ENCODE measurements around the gene ARIH2.

ARIH2 gene

DNA sequence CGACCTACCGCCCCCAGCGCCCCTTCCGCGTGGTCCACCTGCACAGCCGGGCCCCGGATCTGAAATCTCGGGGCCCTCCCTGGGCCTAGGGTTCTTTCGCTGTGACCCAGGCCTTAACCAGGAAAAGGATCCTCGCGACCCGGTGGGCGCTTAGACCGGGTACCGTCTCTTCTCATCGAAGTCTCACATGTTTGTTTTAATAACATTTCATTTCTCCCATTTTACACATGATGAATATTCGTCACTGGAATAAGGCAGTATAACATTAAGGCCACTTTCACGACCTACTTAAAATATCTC is 100.0 kb downstream of the ARIH2 start:
- DNase-seq (ENCODE audit: low spot score) (no peak), FAIRE-seq (no peak)

DNA sequence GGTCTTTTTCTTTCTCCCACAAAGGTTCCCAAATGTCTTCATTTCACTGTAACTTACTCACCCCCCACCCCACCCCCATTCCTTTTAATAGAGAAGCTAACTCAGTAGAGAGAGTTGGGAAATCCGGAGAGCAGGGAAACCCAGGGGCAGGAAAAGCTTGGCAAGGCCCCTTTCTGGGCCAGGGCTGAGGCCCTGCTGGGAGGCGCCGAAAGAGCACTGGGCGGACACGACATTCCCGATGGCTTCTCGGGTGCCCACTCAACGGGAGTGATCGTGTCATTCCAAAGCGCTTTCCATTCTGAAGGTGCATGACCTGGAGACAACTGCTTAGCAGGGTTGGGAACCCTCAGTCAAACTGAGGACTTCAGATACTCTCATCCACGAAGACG is 101.3 kb downstream of the ARIH2 start:
- FAIRE-seq, result no peak

DNA sequence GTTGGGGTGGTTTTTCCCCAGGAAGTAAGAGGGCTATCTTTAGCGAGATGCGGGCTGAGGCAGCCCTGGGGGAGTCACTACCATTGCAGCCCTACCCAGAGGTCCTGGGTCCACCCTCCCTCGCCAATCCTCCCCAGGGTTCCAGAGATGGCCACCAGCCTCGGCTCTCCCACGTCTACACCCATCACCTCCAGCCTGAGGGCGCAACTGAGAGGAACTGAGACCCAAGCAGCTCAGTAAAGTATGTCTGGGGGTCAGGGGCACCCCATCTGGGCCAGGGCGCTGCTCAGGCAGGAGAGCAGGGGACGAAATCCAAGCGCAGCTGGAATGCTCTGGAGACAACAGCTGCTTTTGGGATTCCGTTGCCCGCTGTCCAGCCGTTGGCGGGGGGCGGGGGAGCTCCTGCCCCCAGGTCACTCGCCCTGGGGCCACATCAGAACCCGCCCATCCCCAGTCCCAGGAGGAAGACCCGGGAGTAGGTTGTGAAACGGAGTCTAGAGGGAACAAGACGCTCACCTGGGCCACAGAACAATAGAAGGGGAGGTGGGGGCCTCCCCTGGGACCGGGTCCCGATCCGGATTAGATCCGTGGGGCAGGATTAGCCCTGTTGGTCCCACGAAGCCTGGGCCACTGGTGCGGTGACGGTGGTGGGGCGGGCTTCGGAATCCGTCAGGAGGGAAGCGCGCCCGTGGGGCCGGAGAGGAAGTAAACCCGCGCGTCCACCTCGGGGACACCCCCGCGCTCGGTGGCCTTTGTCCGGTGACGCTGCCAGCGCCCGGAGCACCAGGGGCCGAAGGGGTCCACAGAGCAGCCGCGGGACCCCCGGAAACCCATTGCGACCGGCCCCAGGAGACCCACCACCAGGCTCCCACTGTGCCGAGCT is 101.9 kb downstream of the ARIH2 start:
- DNase-seq (ENCODE audit: low spot score), result no peak
- no peak for FAIRE-seq

More for the DNA sequence above, 101.3 kb downstream of the ARIH2 start:
- no peak for DNase-seq (ENCODE audit: low spot score)

DNA sequence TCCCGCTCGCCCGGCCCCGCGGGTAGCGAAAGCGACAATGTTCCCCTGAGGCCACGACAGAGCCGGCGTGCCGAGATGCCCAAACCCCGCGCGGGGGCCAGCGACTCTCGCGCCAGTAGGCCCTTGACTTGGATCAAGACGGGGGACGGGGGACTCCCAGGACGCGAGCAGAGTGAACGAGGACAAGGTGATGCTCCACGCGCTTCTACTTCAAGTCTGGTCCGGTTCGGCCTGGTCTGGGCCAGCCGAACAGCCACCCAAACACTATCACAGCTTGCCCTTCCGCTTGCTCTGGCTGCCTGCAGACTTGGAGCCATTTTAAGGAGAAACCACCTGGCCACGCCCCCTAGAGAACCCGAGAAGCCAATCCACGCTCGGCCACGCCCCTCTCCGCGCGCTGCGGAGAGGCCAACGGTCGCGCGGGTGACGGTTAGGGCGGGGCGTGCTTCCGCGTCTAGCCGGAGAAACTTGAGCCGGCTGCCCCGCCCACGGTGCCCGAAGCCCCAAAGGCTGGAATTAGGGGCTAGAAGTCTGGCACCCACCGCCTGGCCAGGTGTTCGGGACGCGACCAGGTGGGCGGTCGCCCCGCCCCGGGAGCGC is 102.7 kb downstream of the ARIH2 start:
- peak; percentile 90 for DNase-seq (ENCODE audit: low spot score)
- peak; percentile 63 for FAIRE-seq

GRCh38 chr3:49021813-49022687 is 103.4 kb downstream of the ARIH2 start, which contains the start of gene NDUFAF3:
Gene NDUFAF3, plus strand, starts transcription at chr3:49022121. Its CDS starts 24 bp downstream, at chr3:49022145.
- no peak for FAIRE-seq
- DNase-seq (ENCODE audit: low spot score), result peak; percentile 84

DNA sequence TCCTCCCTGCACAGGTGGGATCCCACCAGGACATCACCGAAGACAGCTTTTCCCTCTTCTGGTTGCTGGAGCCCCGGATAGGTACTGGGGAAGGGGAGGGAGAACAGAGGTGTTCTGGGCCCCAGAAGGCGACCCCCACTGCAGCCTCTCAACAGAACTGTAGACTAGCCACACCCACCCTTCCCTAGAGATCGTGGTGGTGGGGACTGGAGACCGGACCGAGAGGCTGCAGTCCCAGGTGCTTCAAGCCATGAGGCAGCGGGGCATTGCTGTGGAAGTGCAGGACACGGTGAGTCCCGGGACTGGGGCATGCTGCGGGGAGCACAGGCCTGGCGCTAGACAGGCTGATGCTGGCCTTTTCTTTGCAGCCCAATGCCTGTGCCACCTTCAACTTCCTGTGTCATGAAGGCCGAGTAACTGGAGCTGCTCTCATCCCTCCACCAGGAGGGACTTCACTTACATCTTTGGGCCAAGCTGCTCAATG is 104.1 kb downstream of the ARIH2 start:
- peak; percentile 44 for DNase-seq (ENCODE audit: low spot score)
- FAIRE-seq, result no peak

DNA sequence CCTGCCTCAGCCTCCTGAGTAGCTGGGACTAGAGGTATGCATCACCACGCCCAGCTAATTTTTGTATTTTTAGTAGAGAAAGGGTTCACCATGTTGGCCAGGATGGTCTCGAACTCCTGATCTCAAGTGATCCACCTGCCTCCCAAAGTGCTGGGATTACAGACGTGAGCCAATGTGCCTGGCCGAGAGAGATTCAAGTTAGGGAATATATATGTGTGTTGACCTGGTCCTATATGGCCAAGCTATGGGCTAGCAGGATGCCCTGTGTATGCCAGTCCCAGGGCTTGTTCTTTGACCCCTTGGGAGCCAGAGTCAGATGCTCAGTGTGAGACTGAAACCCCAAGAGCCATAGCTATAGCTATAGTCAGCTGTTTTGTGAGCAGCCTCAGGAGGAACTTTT is 105.1 kb downstream of the ARIH2 start:
- FAIRE-seq (no peak), DNase-seq (ENCODE audit: low spot score) (no peak)

GRCh38 chr3:49024449-49024848 is 105.8 kb downstream of the ARIH2 start:
- no peak for DNase-seq (ENCODE audit: low spot score)
- FAIRE-seq, result no peak

DNA sequence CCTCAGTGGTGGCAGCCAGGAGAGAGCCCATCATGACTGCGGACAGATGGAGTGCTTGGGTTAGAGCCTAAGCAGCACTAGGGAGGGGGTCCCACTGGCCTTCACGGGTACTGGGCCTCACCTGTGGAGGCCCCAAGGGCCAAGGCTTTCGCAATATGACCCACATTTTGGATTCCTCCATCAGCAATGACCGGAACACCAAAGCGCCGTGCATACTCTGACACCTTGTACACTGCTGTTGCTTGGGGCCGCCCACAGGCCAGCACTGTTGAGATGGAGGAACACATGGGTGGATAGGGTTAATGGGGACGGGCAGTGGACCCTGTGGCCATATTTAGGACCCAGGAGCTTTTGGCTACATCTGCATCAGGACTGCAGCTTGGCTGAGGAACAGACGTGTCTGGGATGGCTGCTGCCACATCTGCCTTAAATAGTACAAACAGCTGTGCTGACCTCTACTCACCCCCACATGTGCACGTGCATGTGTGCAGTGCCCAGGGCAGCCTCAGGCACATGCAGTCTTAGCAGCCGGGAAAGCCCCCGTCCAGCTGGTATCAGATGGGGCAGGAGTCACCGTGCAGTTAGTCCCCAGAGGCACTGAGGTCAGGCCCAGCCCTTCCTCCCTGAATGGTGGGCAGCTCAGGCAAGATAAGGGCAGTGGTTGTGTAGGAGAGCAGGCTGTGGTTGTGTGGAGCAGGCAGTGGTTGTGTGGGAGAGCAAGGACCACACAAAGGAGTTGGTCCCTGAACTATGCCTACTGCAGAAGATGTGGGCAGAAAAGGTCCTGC is 106.6 kb downstream of the ARIH2 start:
- FAIRE-seq (no peak), DNase-seq (ENCODE audit: low spot score) (no peak)

DNA sequence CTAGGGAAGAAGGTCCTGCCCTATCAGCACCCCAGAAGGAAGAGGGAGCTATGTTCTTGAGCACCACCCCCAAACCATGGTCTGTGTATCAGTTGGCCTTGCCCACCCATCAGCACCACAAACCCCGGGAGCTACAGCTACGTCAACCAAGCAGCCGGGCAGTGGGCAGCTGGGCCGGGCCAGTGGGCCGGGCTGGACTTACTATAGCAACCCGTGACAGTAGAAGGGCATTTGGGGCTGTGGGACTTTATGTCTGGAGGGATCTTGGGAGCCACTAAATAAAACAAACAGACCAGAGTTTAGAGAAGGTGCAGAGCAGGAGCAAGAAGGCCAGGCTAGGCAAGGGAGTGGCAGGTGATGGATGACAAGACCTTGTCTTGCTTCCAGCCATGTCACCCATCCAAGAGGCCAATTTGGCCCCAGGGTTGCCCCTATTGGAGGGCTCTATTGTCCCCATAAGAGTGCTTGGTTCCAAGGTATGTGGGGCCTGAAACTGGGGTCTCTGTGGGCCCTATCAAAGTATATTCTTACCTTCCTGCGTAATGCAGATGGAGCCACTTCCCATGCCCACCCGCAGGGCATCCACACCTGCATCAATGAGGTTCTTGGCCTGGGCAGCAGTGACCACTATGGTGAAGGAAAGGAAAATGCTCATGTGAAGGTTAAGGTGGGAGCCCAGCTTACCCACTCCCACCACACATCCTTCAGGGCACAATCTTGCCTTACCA is 107.3 kb downstream of the ARIH2 start:
- FAIRE-seq (no peak), DNase-seq (ENCODE audit: low spot score) (no peak)

DNA sequence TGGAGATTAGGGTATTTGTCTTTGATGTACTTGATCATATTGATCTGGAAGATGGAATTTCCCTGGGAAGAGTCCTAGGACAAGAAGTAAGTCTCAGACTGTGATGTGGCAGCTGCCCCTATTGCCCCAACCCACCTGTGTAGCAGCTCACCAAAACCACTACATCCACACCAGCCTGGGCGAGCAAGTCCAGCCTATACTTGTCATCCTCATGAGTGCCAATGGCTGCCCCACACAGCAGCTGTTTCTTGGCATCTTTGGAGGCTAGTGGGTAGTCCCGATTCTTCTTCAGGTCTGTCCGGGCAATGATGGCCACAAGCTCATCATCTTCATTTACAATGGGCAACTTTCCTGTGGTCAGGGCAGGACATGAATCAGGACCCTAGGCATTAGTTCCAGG is 107.9 kb downstream of the ARIH2 start:
- no peak for DNase-seq (ENCODE audit: low spot score)
- FAIRE-seq, result no peak

DNA sequence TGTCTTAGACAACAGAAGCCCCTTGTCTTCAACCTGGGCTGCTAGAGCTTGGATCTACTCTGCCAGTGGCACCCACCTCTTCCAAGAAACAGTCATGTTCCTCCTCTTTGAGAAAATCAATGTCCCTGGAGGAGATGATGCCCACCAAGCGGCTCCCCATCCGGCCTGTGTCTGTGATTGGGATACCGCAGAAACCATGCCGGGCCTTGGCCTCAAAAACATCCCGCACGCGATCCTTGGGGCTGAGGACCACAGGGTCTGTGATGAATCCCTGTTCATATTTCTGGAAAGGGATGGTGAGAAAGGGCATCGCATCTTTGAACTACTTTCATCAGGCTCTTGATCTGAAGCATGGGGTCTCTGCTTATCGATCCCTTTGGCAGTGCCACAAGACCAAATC is 109.0 kb downstream of the ARIH2 start:
- FAIRE-seq (no peak), DNase-seq (ENCODE audit: low spot score) (no peak)

DNA sequence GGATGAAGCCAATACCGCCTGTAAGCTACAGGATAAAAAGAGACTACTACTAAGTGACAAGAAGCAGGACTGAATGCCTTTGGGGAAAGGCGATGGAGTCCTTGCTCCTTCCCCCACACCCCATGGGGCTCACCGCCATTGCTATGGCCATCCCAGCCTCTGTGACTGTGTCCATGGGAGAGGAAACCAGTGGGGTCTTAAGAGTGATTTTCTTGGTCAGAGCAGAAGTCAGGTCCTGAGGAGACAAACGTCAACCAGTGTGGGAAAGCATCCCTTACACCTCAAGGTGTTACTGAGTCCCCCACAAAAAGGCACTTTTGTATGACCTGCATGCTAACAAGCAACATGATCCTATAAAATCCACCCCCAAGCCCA is 109.6 kb downstream of the ARIH2 start:
- DNase-seq (ENCODE audit: low spot score), result no peak
- FAIRE-seq, result no peak

DNA sequence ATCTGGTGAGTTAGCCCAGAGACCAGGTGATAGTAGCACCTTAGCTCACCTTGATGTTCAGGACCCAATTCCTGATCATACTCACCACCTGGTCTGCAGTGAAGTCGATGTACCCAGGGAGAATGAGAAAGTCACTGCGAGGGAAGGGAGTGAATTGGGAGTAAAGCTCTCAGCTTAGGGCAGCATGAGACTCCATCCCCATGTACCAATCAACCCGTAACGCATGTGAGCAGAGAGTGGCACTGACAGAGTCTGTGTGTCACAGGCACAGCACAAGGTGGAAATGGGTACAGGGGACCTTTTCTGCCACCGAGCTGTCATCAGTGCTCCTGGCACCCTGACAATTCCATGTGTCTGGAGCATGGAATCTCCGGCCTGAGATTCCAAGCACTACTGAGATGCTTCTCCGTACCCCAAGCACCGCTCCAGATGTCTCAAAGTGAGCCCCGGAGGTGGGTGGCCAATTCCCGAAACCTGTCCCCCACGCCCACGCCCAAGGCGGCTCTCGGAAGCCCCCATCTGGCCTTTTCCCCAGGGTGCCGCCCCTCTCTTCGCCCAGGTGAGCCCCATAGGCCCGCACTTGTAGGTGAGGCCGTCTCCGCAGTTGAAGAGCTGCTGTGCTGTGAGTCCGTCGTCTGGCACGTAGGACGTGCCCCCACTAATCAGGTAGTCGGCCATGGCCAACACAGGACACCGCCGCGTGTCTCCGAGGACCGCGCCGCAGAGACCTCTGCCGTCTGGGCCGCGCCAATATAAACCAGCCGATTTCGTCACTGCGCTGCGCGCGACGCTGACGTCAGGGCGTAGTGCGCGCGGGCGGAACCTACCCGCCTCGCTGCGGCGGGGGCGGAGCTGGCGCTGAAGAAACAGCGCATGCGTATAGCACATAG is 110.3 kb downstream of the ARIH2 start, which contains the start of gene IMPDH2:
Gene IMPDH2, minus strand, starts transcription at position 726 of the 890 bp plus-strand sequence. Its CDS starts 48 bp downstream, at position 678.
- peak; percentile 86 for DNase-seq (ENCODE audit: low spot score)
- no peak for FAIRE-seq

DNA sequence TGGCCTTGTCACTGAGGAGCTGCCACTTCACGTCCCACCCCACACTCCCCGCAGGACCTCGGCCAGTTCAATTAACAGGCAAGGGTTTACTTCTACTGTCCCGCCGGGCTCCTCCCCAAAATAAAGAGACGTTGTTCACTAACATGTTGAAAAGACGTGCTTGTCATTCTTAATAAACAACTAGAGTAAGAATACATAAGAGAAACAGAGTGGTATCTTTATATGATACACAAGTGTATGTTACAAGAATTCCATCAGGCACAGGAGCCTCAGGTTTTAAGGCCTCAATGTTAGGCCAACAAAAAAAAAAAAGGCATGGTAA is 110.9 kb downstream of the ARIH2 start:
- FAIRE-seq (no peak), DNase-seq (ENCODE audit: low spot score) (no peak)

GRCh38 chr3:49030321-49030720 is 111.7 kb downstream of the ARIH2 start:
- FAIRE-seq (no peak), DNase-seq (ENCODE audit: low spot score) (no peak)

GRCh38 chr3:49032646-49033304 is 114.1 kb downstream of the ARIH2 start:
- DNase-seq (ENCODE audit: low spot score), result no peak
- FAIRE-seq, result no peak

DNA sequence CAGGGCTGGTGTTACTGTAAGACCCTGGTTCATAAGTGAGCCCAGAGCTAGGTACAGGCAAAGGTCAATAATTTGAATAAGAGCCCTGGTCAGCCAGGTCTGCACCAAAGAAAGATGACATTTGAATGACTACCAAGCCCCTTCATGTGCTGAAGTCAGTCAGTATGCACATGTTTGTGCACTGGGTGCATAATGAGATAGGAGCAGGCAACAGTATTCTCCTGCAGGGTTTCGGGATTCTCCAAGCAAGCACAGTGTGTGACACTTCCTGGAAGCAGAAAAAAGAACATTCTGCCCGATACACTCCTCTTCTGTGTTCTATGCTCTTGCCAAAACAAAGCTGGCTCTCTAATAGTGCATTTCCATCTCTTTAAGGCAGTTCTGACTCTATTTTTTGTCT is 116.0 kb downstream of the ARIH2 start:
- no peak for FAIRE-seq
- no peak for DNase-seq (ENCODE audit: low spot score)

DNA sequence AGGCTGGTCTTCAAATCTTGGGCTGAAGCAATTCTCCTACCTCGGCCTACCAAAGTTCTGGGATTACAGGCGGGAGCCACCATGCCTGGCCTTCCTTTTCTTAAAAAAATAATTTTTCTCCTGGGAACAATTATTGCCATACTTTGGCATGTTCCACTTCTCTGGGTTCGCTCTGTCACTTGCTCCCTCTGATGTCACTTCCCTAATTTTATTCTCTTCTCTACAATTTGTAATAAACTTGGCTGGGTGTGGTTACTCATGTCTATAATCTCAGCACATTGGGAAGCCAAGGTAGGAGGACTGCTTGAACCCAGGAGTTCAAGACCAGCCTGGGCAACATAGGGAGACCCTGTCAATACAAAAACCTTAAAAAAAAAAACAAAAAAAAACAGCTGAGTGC is 116.6 kb downstream of the ARIH2 start:
- DNase-seq (ENCODE audit: low spot score) (no peak), FAIRE-seq (no peak)
